GOT3 (cell line): ENCODE measurements around the gene SLC22A1.

Source experiments
- DNase-seq: peaks from one replicate; lab custom pipeline; 2025; ENCODE audit warnings: mixed read lengths; lab: John Stamatoyannopoulos, UW

Gene SLC22A1

GRCh38 chr6:160174681-160175080, 53.1 kb downstream of the SLC22A1 start:
- DNase-seq: no peak

GRCh38 chr6:160177220-160177619, 55.6 kb downstream of the SLC22A1 start:
- no peak for DNase-seq

- DNase-seq: no peak
These were observed 56.7 kb downstream of the SLC22A1 start for GRCh38 chr6:160178271-160178670.

GRCh38 chr6:160180706-160181105, 59.1 kb downstream of the SLC22A1 start:
- DNase-seq: no peak

- DNase-seq: no peak
These were observed 67.2 kb downstream of the SLC22A1 start for GRCh38 chr6:160188773-160189172.

- DNase-seq: no peak
These were observed 68.5 kb downstream of the SLC22A1 start for GRCh38 chr6:160190081-160190480.

GRCh38 chr6:160190973-160191372, 69.4 kb downstream of the SLC22A1 start:
- DNase-seq: no peak

- DNase-seq: no peak
These were observed 71.2 kb downstream of the SLC22A1 start for GRCh38 chr6:160192840-160193239.

- DNase-seq: no peak
These were observed 73.2 kb downstream of the SLC22A1 start for GRCh38 chr6:160194808-160195207.

GRCh38 chr6:160197662-160198061, 76.0 kb downstream of the SLC22A1 start:
- DNase-seq: no peak

GRCh38 chr6:160198606-160199211, 77.1 kb downstream of the SLC22A1 start:
- no peak for DNase-seq

GRCh38 chr6:160201061-160201460, 79.4 kb downstream of the SLC22A1 start:
- no peak for DNase-seq

- no peak for DNase-seq
These were observed 80.8 kb downstream of the SLC22A1 start for GRCh38 chr6:160202411-160202810.

- no peak for DNase-seq
These were observed 81.5 kb downstream of the SLC22A1 start for GRCh38 chr6:160203076-160203475.

- no peak for DNase-seq
These were observed 81.9 kb downstream of the SLC22A1 start for GRCh38 chr6:160203522-160203921.

- no peak for DNase-seq
These were observed 82.3 kb downstream of the SLC22A1 start for GRCh38 chr6:160203953-160204352.

- DNase-seq: no peak
These were observed 83.1 kb downstream of the SLC22A1 start for GRCh38 chr6:160204710-160205109.

- no peak for DNase-seq
These were observed 86.0 kb downstream of the SLC22A1 start for GRCh38 chr6:160207618-160208017.
